Fibroblast of skin of scalp (primary cell): ENCODE measurements around the gene NET1.

Experiments used
- DNase-seq: peaks from one replicate; pipeline ENCODE4 v3.0.0-alpha.2; 2013

The NET1 gene

DNA sequence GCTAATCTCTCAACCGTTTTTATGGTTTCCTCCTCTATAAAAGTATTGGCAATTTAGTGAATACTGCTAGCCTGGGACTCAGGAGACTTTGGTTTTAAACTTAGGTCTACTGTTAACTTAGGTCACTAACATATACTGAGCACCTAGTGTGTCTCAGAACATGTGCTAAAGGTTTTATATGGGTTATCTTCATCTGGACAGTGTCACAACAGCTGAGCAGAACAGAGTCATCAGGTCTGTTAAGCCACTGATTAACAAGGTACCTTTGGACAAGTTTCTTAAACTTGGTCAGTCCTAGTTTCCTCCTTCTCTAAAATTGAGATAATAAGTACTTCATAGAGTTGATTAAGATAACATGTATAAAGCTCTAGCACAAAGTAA, 30.6 kb downstream of the NET1 start:
- DNase-seq, result no peak

DNA sequence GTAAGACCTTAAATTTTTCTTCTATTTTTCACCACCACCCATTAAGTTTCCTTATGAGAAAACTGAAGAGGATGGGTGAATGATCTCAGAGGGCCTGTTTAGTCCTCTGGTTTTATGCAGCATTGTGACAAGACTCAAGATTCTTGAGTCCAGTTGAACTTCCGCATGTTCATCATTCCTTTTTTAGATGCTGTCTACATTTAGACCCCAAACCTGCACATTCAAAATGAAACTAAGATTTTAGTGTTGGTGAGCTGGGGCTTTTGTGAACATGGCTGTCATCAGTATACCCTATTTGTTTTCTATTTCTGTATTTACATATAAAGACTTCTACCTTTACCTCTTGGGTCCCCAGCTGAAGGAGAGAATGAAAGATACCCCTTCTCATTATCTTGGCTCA, 31.1 kb downstream of the NET1 start:
- DNase-seq, result no peak

DNA sequence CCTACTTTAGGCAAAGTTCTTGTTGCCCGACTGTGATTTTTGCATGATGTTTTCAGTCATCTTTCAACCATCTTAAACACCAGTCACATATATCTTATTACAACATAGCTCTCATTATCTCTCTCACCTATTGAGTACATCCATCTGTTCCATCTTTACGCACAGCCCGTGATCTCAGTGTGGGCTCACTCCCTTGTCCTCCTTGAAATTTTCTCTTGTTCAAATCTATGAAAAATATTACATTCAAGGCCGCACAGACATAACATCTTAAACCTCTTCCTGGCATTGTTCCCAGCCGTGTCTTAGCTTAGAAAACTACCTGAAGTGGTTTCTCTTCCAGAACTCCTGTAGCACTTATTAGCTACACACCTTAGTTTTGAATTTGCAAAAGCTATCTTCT, 32.6 kb downstream of the NET1 start:
- DNase-seq, result no peak

DNA sequence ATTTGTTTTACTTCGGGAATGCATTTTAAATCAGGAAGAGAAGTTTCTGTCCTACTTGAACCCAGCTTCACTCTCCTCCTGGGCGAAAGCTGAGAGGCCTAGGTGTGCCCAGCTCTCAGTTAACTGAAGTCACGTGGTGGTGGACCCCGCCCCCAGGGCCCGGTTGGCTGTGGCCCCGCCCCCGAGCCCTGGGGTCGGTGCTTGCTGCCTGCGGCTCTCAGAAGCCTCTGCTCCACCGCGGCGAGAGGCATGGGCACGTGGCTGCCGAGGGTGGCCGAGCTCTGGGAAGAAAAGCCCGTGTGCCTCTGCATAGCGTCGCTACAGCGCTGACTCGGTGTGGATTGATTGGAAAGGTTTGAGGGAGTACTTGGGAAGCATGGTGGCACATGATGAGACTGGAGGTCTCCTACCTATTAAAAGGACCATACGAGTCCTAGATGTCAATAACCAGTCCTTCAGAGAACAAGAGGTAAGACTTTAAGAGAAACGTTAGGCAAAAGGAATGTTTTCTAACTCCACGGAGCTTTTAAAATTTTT, 34.1 kb downstream of the NET1 start:
- DNase-seq, result peak; percentile 84

DNA sequence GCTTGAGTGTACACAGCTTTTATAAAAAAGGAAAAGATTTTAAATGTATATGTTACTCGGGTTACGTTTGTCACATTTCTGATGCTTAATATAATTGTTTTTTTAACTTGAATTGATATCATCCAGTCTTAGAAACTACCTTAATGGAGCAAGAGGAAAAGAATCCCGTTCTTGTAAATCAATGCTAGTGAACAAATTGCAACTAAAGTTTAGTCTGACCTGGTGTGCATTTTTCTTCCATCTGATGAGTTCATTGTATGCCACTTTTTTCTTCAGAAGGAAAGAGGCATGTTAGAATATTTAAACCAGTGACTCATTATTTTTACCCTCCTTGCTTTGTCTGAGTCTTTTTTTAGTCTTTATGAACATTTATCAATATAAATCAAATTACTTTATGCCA, 34.7 kb downstream of the NET1 start:
- DNase-seq, result no peak

DNA sequence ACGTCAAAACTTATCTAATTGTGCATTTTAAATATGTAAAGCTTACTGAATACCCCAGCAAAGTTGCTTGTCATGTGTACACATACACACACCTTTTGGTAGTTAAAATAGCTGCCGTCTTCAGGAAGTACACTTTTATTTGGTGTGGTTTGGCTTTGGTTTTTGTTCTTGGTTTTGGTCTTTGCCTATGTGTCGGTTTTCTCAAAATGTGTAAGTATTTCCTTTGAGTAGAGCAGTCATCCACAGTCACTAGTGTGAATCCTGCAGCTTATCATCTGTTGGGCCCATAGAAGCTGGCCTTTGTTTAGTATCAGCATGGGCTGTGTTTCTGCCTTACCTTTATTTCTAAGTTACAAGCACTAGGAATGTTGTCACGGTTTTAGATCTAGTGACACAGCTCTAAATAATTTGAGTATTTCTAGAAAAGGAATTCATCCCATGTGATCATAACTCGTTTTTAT, 35.3 kb downstream of the NET1 start:
- DNase-seq, result no peak

DNA sequence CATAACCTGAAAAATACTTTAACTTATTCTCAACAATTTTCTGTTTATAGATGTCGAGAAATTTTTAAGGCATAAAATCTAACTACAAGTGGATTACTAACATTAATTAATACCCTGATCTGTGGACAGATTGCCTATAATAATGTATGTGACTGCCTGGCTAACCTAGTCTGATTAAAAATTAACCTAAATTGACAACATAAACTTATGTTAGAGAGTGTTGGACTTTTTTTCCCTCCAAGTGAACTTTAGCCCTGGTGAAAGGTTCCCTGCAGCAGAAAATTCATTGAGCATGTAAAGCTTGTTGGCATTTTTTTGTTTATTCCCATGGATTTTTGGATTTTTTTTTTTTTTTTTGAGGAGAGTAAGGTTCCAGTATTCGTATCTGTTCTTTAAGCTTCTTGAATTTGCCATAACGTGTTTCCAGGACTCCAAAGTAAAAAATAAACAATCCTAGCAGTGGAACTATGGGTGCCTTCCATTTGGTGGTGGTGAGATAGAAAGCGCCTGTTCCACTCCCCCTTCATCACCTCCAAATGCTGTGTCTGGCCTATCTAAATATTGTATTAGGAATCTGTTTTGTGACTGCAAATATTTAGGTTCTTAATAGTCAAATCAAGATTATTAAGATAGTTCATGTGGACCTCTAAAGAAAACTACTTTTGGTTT, 36.1 kb downstream of the NET1 start:
- DNase-seq, result no peak

DNA sequence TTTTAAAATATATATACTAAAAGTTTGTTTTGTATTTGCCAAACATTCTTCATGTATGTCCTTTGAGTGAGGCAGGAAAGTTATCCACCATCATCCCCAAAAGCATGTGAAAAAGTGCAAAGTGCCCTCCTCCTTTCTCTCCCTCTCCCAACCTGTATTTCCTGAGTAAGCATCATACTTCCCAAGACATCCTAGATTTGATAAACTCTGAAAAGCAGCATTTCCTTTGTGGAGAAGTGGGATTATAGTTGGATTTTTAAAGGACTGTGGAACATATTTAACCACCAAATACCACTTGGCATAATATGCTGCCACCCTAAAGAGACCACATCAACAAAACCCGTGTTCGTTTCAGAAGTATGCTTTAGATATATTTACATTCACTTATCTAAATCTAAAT, 36.9 kb downstream of the NET1 start:
- no peak for DNase-seq

DNA sequence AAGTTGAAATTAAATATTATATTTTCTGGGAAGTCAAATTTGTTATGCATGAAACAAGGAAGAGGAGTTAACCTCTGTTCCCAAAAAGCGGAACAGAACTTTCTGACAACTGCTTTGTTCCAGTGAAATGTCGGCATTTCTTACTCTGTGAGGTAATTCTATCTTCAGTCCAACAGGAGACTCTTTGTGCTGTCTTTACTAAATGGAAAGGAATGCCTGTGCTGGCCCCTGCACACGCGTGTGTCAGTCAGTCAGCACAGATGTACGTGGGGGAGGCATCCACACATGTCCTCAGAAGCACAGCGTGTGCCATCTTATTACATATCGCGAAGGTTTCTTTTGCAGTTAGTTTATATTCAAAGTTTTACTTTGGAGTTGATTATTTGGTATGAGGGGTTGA, 37.5 kb downstream of the NET1 start:
- DNase-seq, result peak; percentile 76

DNA sequence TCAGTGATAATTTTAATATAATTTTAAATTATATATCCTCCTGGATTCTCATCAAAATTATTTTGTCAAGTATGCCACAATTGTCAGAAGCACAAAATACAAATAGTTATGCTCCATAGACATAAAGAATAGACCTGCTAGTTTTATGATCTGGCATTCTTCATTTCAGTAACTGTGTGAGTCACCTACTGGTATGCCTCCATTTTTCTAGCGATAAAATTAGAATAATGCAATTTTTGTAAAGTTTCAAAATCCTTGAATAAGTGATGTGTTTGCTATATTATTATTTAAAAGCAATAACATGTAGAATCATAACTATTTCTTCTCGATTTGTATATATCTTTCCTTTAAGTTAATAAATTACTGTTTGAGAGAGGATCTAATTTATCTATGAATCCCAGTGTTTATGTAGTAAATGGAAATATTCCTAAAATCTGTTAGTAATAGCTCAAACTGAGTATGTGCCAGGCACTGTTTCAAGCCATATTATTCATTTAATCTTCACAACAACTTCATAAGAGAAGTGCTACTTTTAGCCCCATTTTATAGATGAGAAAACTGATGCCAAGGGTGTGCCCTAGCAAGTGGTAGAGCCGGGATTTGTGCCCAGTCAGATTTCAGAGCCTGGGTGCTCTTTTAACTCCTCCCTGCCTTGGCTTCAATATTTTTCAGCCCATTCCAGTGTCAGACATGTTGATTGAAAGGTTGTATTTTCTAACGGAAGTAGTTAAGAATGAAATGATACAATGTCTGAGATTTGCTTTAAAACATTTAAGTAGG, 38.4 kb downstream of the NET1 start:
- no peak for DNase-seq

DNA sequence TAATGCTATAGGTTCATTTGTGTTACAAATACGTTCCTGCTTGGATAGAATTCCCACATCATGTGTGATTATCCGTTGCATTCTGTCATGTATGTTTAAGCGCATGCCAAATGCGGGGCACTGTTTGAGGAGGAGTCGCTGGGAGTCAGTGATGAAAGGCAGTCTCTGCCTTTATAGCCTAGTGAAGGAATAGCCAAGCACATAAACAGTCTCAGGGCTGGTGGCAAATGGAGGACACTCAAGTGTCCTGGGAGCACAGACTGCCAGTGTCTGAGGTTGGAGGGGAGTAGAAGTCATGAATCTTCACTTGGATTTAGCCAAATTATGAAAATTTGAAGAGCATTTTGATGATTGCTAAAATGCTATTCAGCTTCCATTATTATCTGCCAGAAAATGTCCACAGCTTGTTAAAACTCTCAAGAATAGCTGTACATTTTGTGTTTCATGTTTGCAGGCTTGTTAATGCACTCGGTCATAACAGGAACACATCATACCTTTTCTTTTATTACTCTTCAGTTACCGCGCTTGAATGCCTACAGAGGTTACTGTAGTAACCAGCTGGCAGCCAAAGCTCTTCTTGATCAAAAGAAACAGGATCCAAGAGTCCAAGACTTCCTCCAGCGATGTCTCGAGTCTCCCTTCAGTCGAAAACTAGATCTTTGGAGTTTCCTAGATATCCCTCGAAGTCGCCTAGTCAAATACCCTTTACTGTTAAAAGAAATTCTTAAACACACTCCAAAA, 41.6 kb downstream of the NET1 start:
- no peak for DNase-seq

DNA sequence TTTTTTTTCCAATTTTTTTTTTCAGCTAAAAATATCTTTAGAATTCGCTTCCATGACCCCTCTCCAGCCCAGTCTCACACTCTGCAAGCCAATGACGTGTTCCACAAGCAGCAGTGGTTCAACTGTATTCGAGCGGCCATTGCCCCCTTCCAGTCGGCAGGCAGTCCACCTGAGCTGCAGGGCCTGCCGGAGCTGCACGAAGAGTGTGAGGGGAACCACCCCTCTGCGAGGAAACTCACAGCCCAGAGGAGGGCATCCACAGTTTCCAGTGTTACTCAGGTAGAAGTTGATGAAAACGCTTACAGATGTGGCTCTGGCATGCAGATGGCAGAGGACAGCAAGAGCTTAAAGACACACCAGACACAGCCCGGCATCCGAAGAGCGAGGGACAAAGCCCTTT, 44.2 kb downstream of the NET1 start:
- DNase-seq, result no peak

DNA sequence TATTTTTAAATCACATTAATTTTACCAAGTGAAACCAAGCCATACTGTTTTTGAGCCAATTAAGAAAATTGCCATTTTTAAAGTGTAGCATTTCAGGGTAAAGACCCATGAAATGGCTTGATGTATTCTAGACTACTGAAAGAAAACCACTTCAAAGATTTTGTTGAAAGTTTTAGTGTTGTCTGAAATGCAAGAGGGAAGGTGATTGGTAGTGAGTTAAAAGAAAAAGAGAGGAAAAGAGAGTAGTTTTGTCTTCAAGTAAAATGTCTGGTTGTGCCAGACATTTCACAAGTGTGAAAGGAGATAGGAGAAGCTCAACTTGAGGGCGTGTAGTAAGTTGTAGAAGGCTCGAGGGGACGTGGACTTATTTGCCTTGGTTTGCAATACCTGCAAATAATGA, 45.4 kb downstream of the NET1 start:
- DNase-seq, result no peak

DNA sequence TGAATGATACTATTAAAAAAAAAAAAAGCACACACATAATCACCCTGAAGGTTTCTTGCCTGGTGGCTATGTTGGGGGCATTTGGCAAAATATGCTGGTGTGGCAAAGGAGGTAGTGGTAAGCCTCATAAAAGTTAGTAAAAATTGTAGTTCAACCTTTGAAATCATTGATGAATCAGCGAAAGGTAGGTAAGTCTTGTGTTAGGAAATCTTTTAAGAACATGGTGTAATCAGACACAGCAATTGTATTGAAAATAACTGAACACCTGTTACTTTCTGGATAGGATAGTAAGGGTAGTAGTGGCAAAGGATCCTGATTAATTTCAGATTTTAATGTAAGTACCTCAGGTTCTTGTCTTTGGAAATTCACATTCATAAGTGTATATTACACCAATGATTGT, 46.1 kb downstream of the NET1 start:
- DNase-seq, result no peak

DNA sequence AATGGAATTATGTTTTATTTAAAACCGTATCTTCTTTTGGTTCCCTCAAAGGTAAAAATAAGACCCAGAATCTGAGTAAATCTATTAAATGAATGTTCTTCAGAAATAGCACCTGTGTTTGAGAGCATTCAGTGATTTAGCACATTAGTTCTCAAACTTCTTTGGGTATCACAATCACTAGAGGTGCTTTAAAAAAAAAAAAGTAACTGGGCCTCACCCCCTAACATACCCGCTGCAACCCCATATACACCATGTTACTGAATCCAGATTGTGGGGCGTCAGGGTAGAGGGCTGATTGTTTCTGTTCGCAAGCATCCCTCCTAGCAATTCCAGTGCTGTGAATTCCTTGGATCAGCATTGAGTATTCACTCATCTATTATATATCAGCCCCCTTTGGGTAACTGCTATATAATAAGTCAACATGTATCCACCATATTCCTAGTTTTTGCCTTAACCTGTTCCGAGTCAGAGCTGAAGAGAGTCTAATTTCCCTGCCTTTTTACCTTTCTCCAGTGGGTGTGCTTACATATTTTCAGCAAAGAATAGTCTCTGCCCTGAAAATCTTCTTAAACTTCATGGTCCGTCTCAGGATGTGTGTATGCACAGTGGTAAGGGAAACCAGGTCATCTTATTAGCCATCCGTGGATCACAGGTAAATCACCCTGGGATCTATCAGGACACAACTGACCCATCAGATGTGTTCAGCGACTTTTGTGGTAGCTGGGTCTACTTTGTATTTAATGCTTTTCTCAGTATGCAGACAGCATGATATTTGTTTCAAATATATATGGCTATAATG, 46.8 kb downstream of the NET1 start:
- no peak for DNase-seq

DNA sequence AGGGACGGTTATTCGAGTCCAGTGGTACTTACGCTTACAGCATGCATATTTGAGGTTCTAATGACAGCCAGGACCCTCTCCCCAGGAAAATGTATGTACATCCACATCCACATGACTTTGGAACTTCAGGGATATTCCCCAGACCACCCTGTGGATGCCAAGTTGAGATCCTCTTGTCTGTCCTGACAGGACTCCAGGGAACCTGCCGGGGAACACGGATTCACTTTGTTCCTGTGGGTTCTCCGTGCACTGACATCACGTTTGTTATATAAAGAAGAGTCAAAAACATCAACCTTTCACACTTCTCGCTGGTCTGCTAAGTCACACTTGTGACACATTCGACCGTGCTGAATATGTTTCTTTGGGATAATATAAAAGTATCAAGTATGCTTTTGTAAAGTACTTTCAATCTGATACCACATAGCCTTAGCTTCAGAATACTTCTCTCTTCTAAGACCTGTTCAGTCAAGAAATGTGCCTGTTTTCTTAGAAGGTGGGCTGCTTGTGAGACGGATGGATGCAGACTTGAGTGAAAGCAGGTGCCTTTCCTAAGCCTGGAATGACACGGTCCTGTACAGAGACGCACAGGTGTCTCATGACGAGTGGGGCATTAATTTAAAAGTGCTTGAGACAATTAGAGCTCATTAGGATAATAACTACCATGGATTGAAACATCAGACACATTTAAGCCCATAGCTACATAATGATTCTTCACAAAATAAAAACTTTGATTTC, 48.3 kb downstream of the NET1 start:
- DNase-seq, result no peak

DNA sequence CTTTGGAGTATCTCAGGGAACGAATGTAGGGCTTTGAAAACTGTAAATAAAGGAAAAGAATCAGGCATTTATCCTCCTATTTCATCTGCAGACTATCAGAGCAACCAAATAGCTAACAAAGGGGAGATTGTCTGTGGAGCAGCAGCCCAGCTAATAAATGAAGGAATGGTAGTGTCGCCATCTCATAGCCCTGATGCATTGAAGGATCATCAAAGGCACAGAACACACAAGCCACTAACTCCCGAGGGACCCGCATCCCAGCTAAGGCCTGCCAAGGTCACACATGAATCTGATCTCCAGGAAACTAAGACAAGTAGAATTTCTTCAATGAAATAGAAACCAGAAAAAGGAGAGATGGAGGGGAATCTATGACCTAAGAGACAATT, 48.8 kb downstream of the NET1 start:
- DNase-seq, result peak; percentile 28

DNA sequence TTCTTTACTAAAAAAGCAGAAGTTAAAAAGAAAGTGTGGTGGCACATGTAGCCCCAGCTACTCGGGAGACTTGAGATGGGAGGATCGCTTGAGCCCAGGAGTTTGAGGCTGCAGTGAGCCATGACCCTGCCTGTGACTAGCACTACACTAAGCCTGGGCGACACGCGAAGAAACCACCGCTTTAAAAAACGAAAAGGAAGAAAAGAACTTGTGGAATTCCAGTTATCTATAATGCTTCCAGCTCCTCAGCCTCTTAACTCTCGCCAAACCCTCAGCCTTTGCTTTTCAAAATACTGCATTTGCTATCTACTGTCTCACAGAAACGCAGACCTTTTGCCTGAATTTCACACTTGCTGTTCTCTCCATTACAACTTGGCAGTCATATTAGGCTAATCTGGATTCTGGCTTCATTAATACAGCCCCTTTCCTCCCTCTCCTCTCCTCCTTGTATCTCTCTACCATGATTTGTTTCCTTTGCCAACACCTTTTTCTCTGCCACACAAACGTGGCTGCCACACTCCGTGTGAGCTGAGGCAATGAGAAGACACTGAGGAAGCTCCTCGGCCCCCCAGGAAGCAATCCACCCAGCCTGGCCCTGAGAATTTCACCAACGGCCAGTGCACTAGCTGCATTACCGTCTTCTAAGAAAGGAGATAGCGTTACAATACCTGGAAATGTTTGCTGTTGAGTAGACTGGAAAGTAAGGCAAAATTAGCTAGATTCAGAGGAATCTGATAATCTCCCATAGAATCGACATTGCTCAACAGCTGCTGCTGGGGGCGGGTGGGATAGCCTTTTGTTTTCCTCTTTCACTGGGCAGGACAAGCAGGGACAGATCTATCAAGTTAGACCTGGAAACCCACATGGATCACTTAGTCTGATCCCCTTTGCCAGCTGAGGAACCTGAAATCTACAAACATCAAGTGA, 49.8 kb downstream of the NET1 start:
- DNase-seq, result peak; percentile 57

DNA sequence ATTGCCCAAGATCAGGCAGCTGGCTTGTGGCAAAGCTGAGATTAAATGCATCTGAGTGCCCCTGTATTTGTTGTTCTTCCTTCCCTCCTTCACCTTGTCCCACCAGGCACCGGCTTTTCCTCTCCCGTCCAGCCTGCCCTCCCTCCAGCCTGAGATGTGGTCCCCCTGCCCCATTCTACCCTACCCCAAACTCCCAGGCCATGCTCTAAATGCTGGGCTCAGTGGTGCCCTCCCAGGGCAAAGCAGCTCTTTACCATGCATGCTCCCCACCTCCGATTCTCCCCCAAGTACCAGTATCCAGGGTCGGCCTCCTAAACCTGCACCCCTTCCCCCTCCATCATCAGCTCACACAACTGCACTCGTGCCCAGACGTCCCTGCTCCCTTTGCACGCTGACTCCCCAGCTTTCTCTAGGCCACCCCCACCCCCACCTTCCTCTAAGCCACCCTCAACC, 50.5 kb downstream of the NET1 start:
- DNase-seq, result no peak

DNA sequence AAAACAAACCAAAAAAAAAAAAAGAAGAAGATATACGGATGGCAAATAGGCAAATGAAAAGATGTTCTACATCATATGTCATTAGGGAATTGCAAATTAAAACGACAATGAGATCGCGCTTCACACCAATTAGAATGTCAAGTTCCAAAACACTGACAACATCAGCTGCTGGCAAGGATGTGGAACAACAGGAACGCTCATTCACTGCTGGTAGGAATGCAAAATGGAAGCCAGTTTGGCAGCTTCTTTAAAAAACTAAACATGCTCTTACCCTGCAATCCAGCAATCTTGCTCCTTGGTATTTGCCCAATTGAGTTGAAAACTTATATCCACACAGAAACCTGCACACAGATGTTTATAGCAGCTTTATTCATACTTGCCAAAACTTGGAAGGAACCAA, 52.2 kb downstream of the NET1 start:
- peak; percentile 15 for DNase-seq
